H1 (cell line): ENCODE data around the gene SP1. TPM values are rescaled to one million over a fixed set of nuclear protein-coding genes. Genes with fewer than 3 reads are reported as not detected.
"Not testable (repeated sequence)": the region's sequence is repeated elsewhere in the genome, so short reads cannot be mapped to it uniquely, and the experiment has no call there.

Experiments used
- CTCF ChIA-PET: fragments of 300-600 bp; sonication (Branson Sonifier 250); formaldehyde crosslinking; loops from one replicate; lab custom pipeline; 2021; ENCODE audit not compliant: partially characterized antibody; lab: Charles Lee
- POLR2A ChIA-PET: fragments of 300-600 bp; sonication (Branson Sonifier 250); formaldehyde crosslinking; loops from one replicate; lab custom pipeline; 2021; ENCODE audit warnings: inconsistent platforms; ENCODE audit not compliant: partially characterized antibody; lab: Charles Lee
- DNase-seq, 2 experiments: peaks; one replicate each; pipeline versions ENCODE4 v3.0.0 to v3.0.0-alpha.2; 2010 to 2022; ENCODE audit warnings: low spot score in 2 of 2, low read depth in 1 of 2, mixed read lengths in 1 of 2
- FAIRE-seq: peaks from 2 replicates; lab custom pipeline; 2011; peaks lifted over from hg19 to GRCh38; lab: Jason Lieb, UNC
- H2AFZ ChIP-seq: 2 replicates; pipeline ENCODE4 v1.8.1; 2012; ENCODE audit warnings: low read length, inconsistent platforms
- H2AK5ac ChIP-seq: 2 replicates; pipeline ENCODE4 v1.6.1; 2013; ENCODE audit warnings: low read depth, low read length
- H2BK120ac ChIP-seq: replicated peaks from 2 replicates; pipeline ENCODE3; 2013; ENCODE audit warnings: low read depth, low read length, inconsistent platforms
- H2BK12ac ChIP-seq: 2 replicates; pipeline ENCODE4 v1.6.1; 2013; ENCODE audit warnings: low read depth, low read length
- H2BK15ac ChIP-seq: 2 replicates; pipeline ENCODE4 v1.6.1; 2013; ENCODE audit warnings: low read length
- H2BK20ac ChIP-seq: 2 replicates; pipeline ENCODE4 v1.6.1; 2013; ENCODE audit warnings: low read length
- H2BK5ac ChIP-seq: 2 replicates; pipeline ENCODE4 v1.6.1; 2013; ENCODE audit warnings: low read depth, low read length
- H3K14ac ChIP-seq: 2 replicates; pipeline ENCODE4 v1.6.1; 2013; ENCODE audit warnings: inconsistent platforms; ENCODE audit not compliant: insufficient read length
- H3K18ac ChIP-seq: 2 replicates; pipeline ENCODE4 v1.6.1; 2013; ENCODE audit warnings: low read length; ENCODE audit errors: extremely low read depth
- H3K23ac ChIP-seq: 2 replicates; pipeline ENCODE4 v1.6.1; 2013; ENCODE audit warnings: inconsistent platforms; ENCODE audit not compliant: insufficient read length
- H3K23me2 ChIP-seq: 2 replicates; pipeline ENCODE4 v1.6.1; 2013; ENCODE audit warnings: low read depth, low read length
- H3K27ac ChIP-seq: 2 replicates; pipeline ENCODE4 v1.6.1; 2011; ENCODE audit warnings: low read depth, low read length, inconsistent platforms
- H3K27me3 ChIP-seq, 4 experiments: replicated peaks in 1 of 4; 1 replicate in 1 of 4; 2 replicates in 3 of 4; pipeline versions ENCODE4 v1.6.1 to v1.8.1; 2011 to 2013; ENCODE audit warnings: low read length in 3 of 4, mild to moderate bottlenecking in 3 of 4, inconsistent platforms in 2 of 4, mixed read lengths in 2 of 4, moderate library complexity in 1 of 4; ENCODE audit not compliant: control insufficient read depth in 3 of 4, insufficient read depth in 3 of 4; ENCODE audit errors: extremely low read depth in 1 of 4
- H3K36me3 ChIP-seq, 4 experiments: 2 replicates each; pipeline versions ENCODE4 v1.6.1 to v1.8.1; 2011 to 2013; ENCODE audit warnings: mild to moderate bottlenecking in 4 of 4, low read length in 3 of 4, moderate library complexity in 2 of 4, control low read depth in 1 of 4, inconsistent platforms in 1 of 4; ENCODE audit not compliant: insufficient read depth in 4 of 4, control insufficient read depth in 2 of 4
- H3K4ac ChIP-seq: replicated peaks from 2 replicates; pipeline ENCODE3; 2013; ENCODE audit warnings: low read length, low read depth, mixed read lengths, inconsistent platforms; ENCODE audit not compliant: insufficient read length
- H3K4me1 ChIP-seq, 4 experiments: replicated peaks in 1 of 4; 1 replicate in 1 of 4; 2 replicates in 3 of 4; pipeline versions ENCODE4 v1.6.1 to v1.8.1; 2011 to 2013; ENCODE audit warnings: low read length in 3 of 4, inconsistent platforms in 2 of 4, mixed read lengths in 1 of 4; ENCODE audit not compliant: insufficient read depth in 4 of 4, control insufficient read depth in 3 of 4
- H3K4me2 ChIP-seq, 2 experiments: 2 replicates each; pipeline versions ENCODE4 v1.6.1 to v1.8.1; 2011 to 2013; ENCODE audit warnings: low read depth in 2 of 2, low read length in 2 of 2, control low read depth in 1 of 2, inconsistent platforms in 1 of 2, mild to moderate bottlenecking in 1 of 2; ENCODE audit not compliant: insufficient read depth in 1 of 2
- H3K4me3 ChIP-seq, 4 experiments: fragments of 200-600, 300-600 bp in 1 of 4; sonication (generic), shearing (Covaris generic), sonication (Bioruptor Twin) in 1 of 4; 2 replicates each; pipeline versions ENCODE4 v1.5.1 to v1.8.1; 2011 to 2016; ENCODE audit warnings: low read length in 4 of 4, low read depth in 3 of 4, control low read depth in 2 of 4, inconsistent platforms in 2 of 4, mild to moderate bottlenecking in 2 of 4, mixed read lengths in 1 of 4, moderate library complexity in 1 of 4; ENCODE audit not compliant: insufficient read depth in 2 of 4; ENCODE audit errors: extremely low read depth in 1 of 4
- H3K56ac ChIP-seq: replicated peaks from 2 replicates; pipeline ENCODE3; 2013; ENCODE audit warnings: low read depth, mild to moderate bottlenecking, mixed read lengths, low read length, inconsistent platforms; ENCODE audit not compliant: insufficient read length
- H3K79me1 ChIP-seq: 2 replicates; pipeline ENCODE4 v1.6.1; 2013; ENCODE audit warnings: low read depth, low read length, control low read depth
- H3K79me2 ChIP-seq, 2 experiments: 2 replicates each; pipeline versions ENCODE4 v1.6.1 to v1.8.1; 2012 to 2013; ENCODE audit warnings: low read length in 2 of 2, mild to moderate bottlenecking in 2 of 2, inconsistent platforms in 1 of 2; ENCODE audit not compliant: insufficient read depth in 2 of 2, control insufficient read depth in 1 of 2
- H3K9ac ChIP-seq, 4 experiments: replicated peaks in 1 of 4; 1 replicate in 1 of 4; 2 replicates in 3 of 4; pipeline versions ENCODE4 v1.6.1 to v1.8.1; 2011 to 2013; ENCODE audit warnings: low read depth in 3 of 4, low read length in 3 of 4, control low read depth in 2 of 4, mild to moderate bottlenecking in 2 of 4, moderate library complexity in 2 of 4, inconsistent platforms in 1 of 4; ENCODE audit errors: extremely low read depth in 1 of 4
- H3K9me3 ChIP-seq, 2 experiments: 2 replicates each; pipeline versions ENCODE4 v1.6.1 to v1.8.1; 2012 to 2013; ENCODE audit warnings: mild to moderate bottlenecking in 2 of 2, moderate library complexity in 2 of 2, control low read depth in 1 of 2, inconsistent platforms in 1 of 2, low read depth in 1 of 2, low read length in 1 of 2, mixed read lengths in 1 of 2; ENCODE audit not compliant: insufficient read depth in 2 of 2
- H4K20me1 ChIP-seq, 2 experiments: replicated peaks in 1 of 2; 2 replicates each; pipeline versions ENCODE3 to v1.8.1; 2011 to 2013; ENCODE audit warnings: inconsistent platforms in 2 of 2, low read length in 2 of 2, mild to moderate bottlenecking in 1 of 2; ENCODE audit not compliant: insufficient read depth in 2 of 2, control insufficient read depth in 1 of 2
- H4K5ac ChIP-seq: 2 replicates; pipeline ENCODE4 v1.6.1; 2013; ENCODE audit warnings: low read length, low read depth, mixed read lengths, inconsistent platforms; ENCODE audit not compliant: insufficient read length
- H4K8ac ChIP-seq: 2 replicates; pipeline ENCODE4 v1.8.0; 2013; ENCODE audit warnings: mild to moderate bottlenecking, moderate library complexity, low read length, inconsistent platforms; ENCODE audit not compliant: insufficient read depth; ENCODE audit errors: extremely low read depth
- H4K91ac ChIP-seq: replicated peaks from 2 replicates; pipeline ENCODE3; 2013; ENCODE audit warnings: low read length, mixed read lengths, inconsistent platforms; ENCODE audit not compliant: insufficient read length
- WGBS, 2 experiments: shearing (Covaris generic) in 1 of 2; methylation state at CpG; one replicate each; pipeline versions ENCODE4 v1.1.6 to v1.1.7; 2013 to 2015; ENCODE audit warnings: low lambda C conversion rate in 2 of 2, mixed read lengths in 2 of 2, inconsistent platforms in 1 of 2, low coverage in 1 of 2, missing lambda C conversion rate in 1 of 2; ENCODE audit not compliant: insufficient replicate concordance in 2 of 2, insufficient coverage in 1 of 2, insufficient read length in 1 of 2; ENCODE audit errors: extremely low coverage in 1 of 2, missing lambda C conversion rate in 1 of 2; 5-methylcytosine and 5-hydroxymethylcytosine counted together
- polyA plus RNA-seq, 7 experiments: library from polyadenylated mRNA; depleted of rRNA in 3 of 7; stranded (reverse) in 5 of 7; unstranded in 2 of 7; fragments of >200 nt in 5 of 7; fragments of 200-250 nt in 2 of 7; gene quantifications; 1 replicate in 5 of 7; 2 replicates in 1 of 7; 4 replicates in 1 of 7; pipeline versions ENCODE4 v1.2.1 to v1.2.3, GENCODE V29; 2011 to 2013; ENCODE audit warnings: missing spikeins in 2 of 7, mixed read lengths in 2 of 7
- total RNA-seq: library from RNA; stranded (reverse); fragmentation: NEBNext Ultra II Directional; extraction: Animal tissue kit (Norgen Biotek cat#: 25700); gene quantifications from 2 replicates; pipeline ENCODE4 v1.2.1, GENCODE V29; 2021

The SP1 gene
- total and polyA plus RNA-seq, 2 of the 8 experiments (the other 6 are each of a cell fraction or from before 2014, with no cell fraction given): 50.7 to 75.2 TPM

DNA sequence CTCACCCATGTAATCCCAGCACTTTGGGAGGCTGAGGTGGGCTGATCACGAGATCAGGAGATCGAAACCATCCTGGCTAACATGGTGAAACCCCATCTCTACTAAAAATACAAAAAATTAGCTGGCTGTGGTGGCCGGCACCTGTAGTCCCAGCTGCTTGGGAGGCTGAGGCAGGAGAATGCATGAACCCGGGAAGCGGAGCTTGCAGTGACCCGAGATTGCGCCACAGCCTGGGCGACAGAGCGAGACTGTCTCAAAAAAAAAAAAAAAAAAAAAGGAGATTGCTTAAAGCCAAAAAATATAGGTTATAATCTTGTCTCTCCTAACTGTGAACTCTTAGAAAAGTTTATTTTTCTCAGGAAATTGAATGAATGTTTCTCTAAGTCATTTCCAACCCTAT is 55.4 kb downstream of the SP1 start:
- not testable (repeated sequence) for H2BK5ac ChIP-seq, FAIRE-seq, H4K91ac ChIP-seq, H3K9me3 ChIP-seq, H3K9ac ChIP-seq, H3K14ac ChIP-seq, H2BK20ac ChIP-seq, H3K79me1 ChIP-seq, H3K23me2 ChIP-seq, H3K79me2 ChIP-seq, H4K20me1 ChIP-seq, DNase-seq, H3K4me3 ChIP-seq, H2BK15ac ChIP-seq, H3K36me3 ChIP-seq, H2BK120ac ChIP-seq, H3K4me2 ChIP-seq, H3K23ac ChIP-seq, H4K5ac ChIP-seq, H3K4ac ChIP-seq, H2AK5ac ChIP-seq, H2BK12ac ChIP-seq, H4K8ac ChIP-seq, H3K27me3 ChIP-seq, H3K18ac ChIP-seq, H2AFZ ChIP-seq, H3K27ac ChIP-seq, H3K4me1 ChIP-seq, H3K56ac ChIP-seq
- 92% methylated on average over 9 of the region's 9 CpGs; no CpG with 5 or more reads in 1 of the 2 experiments for WGBS, 2 experiments
- POLR2A ChIA-PET: interaction anchor here (0.7 to 1.4 kb wide), 3 partner anchors 11 to 45 kb away, joined by 3 to 7 read pairs (median 4); partner anchors contain the start of gene AMHR2
- CTCF ChIA-PET: interaction anchor here (1.5 kb wide), 1 partner anchor 14 kb away, joined by 5 read pairs; no protein-coding TSS in a partner anchor

DNA sequence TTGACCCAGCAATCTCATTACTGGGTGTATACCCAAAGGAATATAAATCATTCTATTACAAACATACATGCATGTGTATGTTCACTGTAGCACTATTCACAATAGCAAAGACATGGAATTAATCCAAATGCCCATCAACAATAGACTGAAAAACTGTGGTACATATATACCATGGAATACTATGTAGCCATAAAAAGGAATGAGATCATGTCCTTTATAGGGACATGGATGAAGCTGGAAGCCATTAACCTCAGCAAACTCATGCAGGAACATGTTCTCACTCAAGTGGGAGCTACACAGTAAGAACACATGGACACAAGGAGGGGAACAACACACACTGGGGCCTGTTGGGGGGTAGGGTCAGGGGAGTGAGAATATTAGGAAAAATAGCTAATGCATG is 59.6 kb downstream of the SP1 start:
- not testable (repeated sequence) for H3K27ac ChIP-seq, H3K4me3 ChIP-seq, H2BK15ac ChIP-seq, H3K4ac ChIP-seq, H3K4me1 ChIP-seq, H3K79me1 ChIP-seq, FAIRE-seq, H3K9ac ChIP-seq, H3K18ac ChIP-seq, H3K9me3 ChIP-seq, H3K23ac ChIP-seq, H3K56ac ChIP-seq, H3K27me3 ChIP-seq, H2BK20ac ChIP-seq, H3K79me2 ChIP-seq, H4K5ac ChIP-seq, H4K91ac ChIP-seq, H2AFZ ChIP-seq, H3K23me2 ChIP-seq, H2BK5ac ChIP-seq, H2BK12ac ChIP-seq, H2AK5ac ChIP-seq, H4K20me1 ChIP-seq, DNase-seq, H4K8ac ChIP-seq, H3K14ac ChIP-seq, H3K36me3 ChIP-seq, H2BK120ac ChIP-seq, H3K4me2 ChIP-seq
- POLR2A ChIA-PET: interaction anchor here (0.7 to 57.6 kb wide), 4 partner anchors 15 to 55 kb away, joined by 3 to 3397 read pairs (median 6); partner anchors contain the start of genes MAP3K12, NPFF and TARBP2
- CTCF ChIA-PET: interaction anchor here (1.0 to 1.3 kb wide), 4 partner anchors 9 to 87 kb away, joined by 3 to 5 read pairs (median 4); no protein-coding TSS in a partner anchor
